ENCODE results near the gene TRA2A.
"Not testable (repeated sequence)": the region's sequence is repeated elsewhere in the genome, so short reads cannot be mapped to it uniquely, and the experiment has no call there.

TRA2A gene

GRCh38 chr7:23531794-23532489, at the start of gene TRA2A:
Gene TRA2A (minus strand): TSS chr7:23531981. CDS start chr7:23531824, 157 bp downstream.
- in situ Hi-C loops (cut with HindIII; ENCODE audit: low sequenced_read_pairs): no loop called here

- in situ Hi-C loops (cut with HindIII; ENCODE audit: low sequenced_read_pairs): no loop called here
Measured at GRCh38 chr7:23570592-23571200, 38.9 kb upstream of the TRA2A start.

- in situ Hi-C loops (cut with HindIII; ENCODE audit: low sequenced_read_pairs): no loop called here
Measured at GRCh38 chr7:23558303-23558702, 26.5 kb upstream of the TRA2A start.

GRCh38 chr7:23547662-23548061, 15.9 kb upstream of the TRA2A start:
- in situ Hi-C loops (cut with HindIII; ENCODE audit: low sequenced_read_pairs): no loop called here

GRCh38 chr7:23546897-23547572, 15.3 kb upstream of the TRA2A start:
- in situ Hi-C loops (cut with HindIII; ENCODE audit: low sequenced_read_pairs): no loop called here

GRCh38 chr7:23545493-23545892, 13.7 kb upstream of the TRA2A start:
- in situ Hi-C loops (cut with HindIII; ENCODE audit: low sequenced_read_pairs): no loop called here

GRCh38 chr7:23544913-23545354, 13.2 kb upstream of the TRA2A start:
- in situ Hi-C loops (cut with HindIII; ENCODE audit: low sequenced_read_pairs): no loop called here

- in situ Hi-C loops (cut with HindIII; ENCODE audit: low sequenced_read_pairs): no loop called here
Measured at GRCh38 chr7:23542752-23543151, 11.0 kb upstream of the TRA2A start.

- in situ Hi-C loops (cut with HindIII; ENCODE audit: low sequenced_read_pairs): no loop called here
Measured at GRCh38 chr7:23539494-23539907, 7.7 kb upstream of the TRA2A start.

GRCh38 chr7:23538301-23538700, 6.5 kb upstream of the TRA2A start:
- in situ Hi-C loops (cut with HindIII; ENCODE audit: low sequenced_read_pairs): no loop called here

- in situ Hi-C loops (cut with HindIII; ENCODE audit: low sequenced_read_pairs): no loop called here
Measured at GRCh38 chr7:23533238-23533604, 1.4 kb upstream of the TRA2A start.

GRCh38 chr7:23532490-23533237, 883 bp upstream of the TRA2A start:
- in situ Hi-C loops (cut with HindIII; ENCODE audit: low sequenced_read_pairs): no loop called here

- in situ Hi-C loops (cut with HindIII; ENCODE audit: low sequenced_read_pairs): no loop called here
Measured at GRCh38 chr7:23531050-23531793, 559 bp downstream of the TRA2A start.

- in situ Hi-C loops (cut with HindIII; ENCODE audit: low sequenced_read_pairs): no loop called here
Measured at GRCh38 chr7:23530405-23530804, 1.4 kb downstream of the TRA2A start.

- in situ Hi-C loops (cut with HindIII; ENCODE audit: low sequenced_read_pairs): no loop called here
Measured at GRCh38 chr7:23529262-23529859, 2.4 kb downstream of the TRA2A start.

GRCh38 chr7:23525611-23526010, 6.2 kb downstream of the TRA2A start:
- in situ Hi-C loops (cut with HindIII; ENCODE audit: low sequenced_read_pairs): not testable (repeated sequence)

- in situ Hi-C loops (cut with HindIII; ENCODE audit: low sequenced_read_pairs): no loop called here
Measured at GRCh38 chr7:23524473-23524872, 7.3 kb downstream of the TRA2A start.

GRCh38 chr7:23523486-23524075, 8.2 kb downstream of the TRA2A start:
- in situ Hi-C loops (cut with HindIII; ENCODE audit: low sequenced_read_pairs): no loop called here

- in situ Hi-C loops (cut with HindIII; ENCODE audit: low sequenced_read_pairs): no loop called here
Measured at GRCh38 chr7:23520582-23520981, 11.2 kb downstream of the TRA2A start.

- in situ Hi-C loops (cut with HindIII; ENCODE audit: low sequenced_read_pairs): no loop called here
Measured at GRCh38 chr7:23514755-23515154, 17.0 kb downstream of the TRA2A start.

Measured in DLD1 (cell line).